BJ (cell line): ENCODE results near the gene LRRC45. TPM values are rescaled to one million over a fixed set of nuclear protein-coding genes. Genes with fewer than 3 reads are reported as not detected.
A peak's percentile ranks its signal among the peaks of the same experiment; 100 is the strongest.
"Not testable (repeated sequence)": the region's sequence is repeated elsewhere in the genome, so short reads cannot be mapped to it uniquely, and the experiment has no call there.

ENCODE experiments used
- CTCF ChIA-PET: fragments of 350-600 bp; formaldehyde crosslinking; extraction: SDS; loops from one replicate; lab custom pipeline; 2021; ENCODE audit warnings: antibody characterized with exemption, inconsistent platforms; lab: Yijun Ruan, JAX
- POLR2A ChIA-PET: fragments of 300-600 bp; sonication (Branson Sonifier 250); formaldehyde crosslinking; extraction: SDS; loops from one replicate; lab custom pipeline; 2021; ENCODE audit warnings: antibody characterized with exemption; lab: Charles Lee
- DNase-seq: peaks from one replicate; pipeline ENCODE4 v3.0.0-alpha.2; 2011; ENCODE audit warnings: low read depth
- H3K27me3 ChIP-seq: 2 replicates; pipeline ENCODE4 v1.6.0; 2011; ENCODE audit warnings: low read length; ENCODE audit not compliant: control insufficient read depth, insufficient read depth
- H3K36me3 ChIP-seq: 2 replicates; pipeline ENCODE4 v1.5.1; 2011; ENCODE audit warnings: low read length; ENCODE audit not compliant: control insufficient read depth, insufficient read depth
- H3K4me3 ChIP-seq: 2 replicates; pipeline ENCODE4 v1.5.1; 2011; ENCODE audit warnings: low read depth, mild to moderate bottlenecking, control low read depth, low read length
- CTCF ChIP-seq: IDR thresholded peaks from 2 replicates; pipeline ENCODE4 v1.5.1; 2011; ENCODE audit warnings: low read depth, mild to moderate bottlenecking, control low read depth, inconsistent platforms, low read length, moderate library complexity; ENCODE audit not compliant: insufficient read depth
- polyA plus RNA-seq: library from polyadenylated mRNA; depleted of rRNA; stranded (reverse); fragments of >200 nt; gene quantifications from 2 replicates; pipeline ENCODE4 v1.2.3, GENCODE V29; 2011

Gene LRRC45
- polyA plus RNA-seq, 1 experiment, result 6.0 TPM

GRCh38 chr17:81978524-81979298 is 44.4 kb upstream of the LRRC45 start:
- CTCF ChIA-PET, result interaction anchor here (0.7 to 1.1 kb wide), 2 partner anchors 10 to 19 kb away, joined by 3 to 5 read pairs; no protein-coding TSS in a partner anchor
- TF ChIP-seq CTCF, result no peak
- peaks cover 1% of the 10 kb centered on the region; the same call in 1 of the 2 replicates for H3K36me3 ChIP-seq
- no peak for DNase-seq
- no peaks in the 10 kb centered on the region for H3K27me3 ChIP-seq
- POLR2A ChIA-PET, result no interaction called here
- peak overlapping the region; percentile 84; the same call in 1 of the 2 replicates for H3K4me3 ChIP-seq

- TF ChIP-seq CTCF, result no peak
- POLR2A ChIA-PET, result no interaction called here
- Histone ChIP-seq H3K4me3 (no peak overlapping the region), H3K36me3 (peaks cover 8% of the 10 kb centered on the region), H3K27me3 (no peaks in the 10 kb centered on the region)
- CTCF ChIA-PET, result interaction anchor here (1.1 to 1.2 kb wide), 2 partner anchors 9 to 41 kb away, joined by 3 to 5 read pairs; no protein-coding TSS in a partner anchor
- no peak for DNase-seq
Measured at GRCh38 chr17:81980122-81980521, 43.0 kb upstream of the LRRC45 start.

- ChIA-PET CTCF (no interaction called here), POLR2A (no interaction called here)
- Histone ChIP-seq H3K4me3 (no peak overlapping the region), H3K36me3 (peaks cover 13% of the 10 kb centered on the region), H3K27me3 (no peaks in the 10 kb centered on the region)
- DNase-seq, result no peak
- TF ChIP-seq CTCF, result no peak
Measured at GRCh38 chr17:81980707-81981343, 42.3 kb upstream of the LRRC45 start.

GRCh38 chr17:81981511-81981910 is 41.6 kb upstream of the LRRC45 start:
- peaks cover 16% of the 10 kb centered on the region for H3K36me3 ChIP-seq
- H3K4me3 ChIP-seq, H3K27me3 ChIP-seq, POLR2A ChIA-PET, DNase-seq, CTCF ChIA-PET: not testable (repeated sequence)

GRCh38 chr17:81983011-81983638 is 40.0 kb upstream of the LRRC45 start:
- DNase-seq, result no peak
- H3K27me3 ChIP-seq, result no peaks in the 10 kb centered on the region
- no peak overlapping the region for H3K4me3 ChIP-seq
- TF ChIP-seq CTCF, result no peak
- peaks cover 16% of the 10 kb centered on the region for H3K36me3 ChIP-seq
- CTCF ChIA-PET, result interaction anchor here (0.7 kb wide), 1 partner anchor 8 kb away, joined by 3 read pairs; no protein-coding TSS in a partner anchor
- POLR2A ChIA-PET, result no interaction called here
